Measurements from ENCODE around the gene SWAP70. TPM values are rescaled to one million over a fixed set of nuclear protein-coding genes. Genes with fewer than 3 reads are reported as not detected.

Gene SWAP70
- total RNA-seq, 2 experiments from 2014 or later, result 9.0 to 10.3 TPM

DNA sequence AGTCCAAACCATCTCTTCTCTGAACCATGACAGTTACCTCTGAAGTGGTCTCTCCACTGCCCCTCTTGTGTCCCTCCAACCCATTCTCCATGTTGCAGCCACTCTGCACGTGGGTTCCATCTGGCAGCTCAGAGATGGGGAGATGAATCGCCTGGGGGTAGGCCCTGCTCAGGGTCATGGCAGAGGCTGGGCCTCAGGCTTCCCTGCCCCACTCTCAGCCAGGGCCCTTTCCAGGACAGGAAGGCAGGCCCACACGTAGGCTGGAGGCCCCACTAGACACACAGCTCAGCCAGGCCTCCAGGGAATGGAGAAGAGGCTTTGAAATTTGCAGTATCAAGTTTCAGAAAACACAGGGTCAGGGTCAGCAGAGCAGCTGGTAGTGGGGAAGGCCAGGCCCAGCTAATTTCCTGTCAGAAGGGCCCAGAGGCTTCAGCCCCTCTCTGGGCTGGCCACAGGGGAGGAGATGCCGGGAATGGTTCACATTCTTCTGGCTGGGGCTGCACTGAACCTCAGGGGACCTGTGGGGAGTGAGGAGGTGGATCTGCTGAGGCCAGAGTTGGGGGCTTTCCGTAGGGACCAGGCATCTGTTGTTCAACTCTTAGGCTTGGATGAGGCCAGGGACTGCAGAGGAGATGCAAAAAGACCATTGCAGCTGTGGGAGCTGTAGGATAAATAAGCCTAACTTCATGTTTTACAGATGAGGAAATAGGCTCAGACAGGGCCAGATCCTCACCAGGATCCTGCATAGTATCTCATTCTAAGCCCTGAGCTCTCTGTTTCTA, 101.6 kb downstream of the SWAP70 start:
- Mint-ChIP-seq H3K9me3 (no peaks in the 10 kb centered on the region), H3K27me3 (no peaks in the 10 kb centered on the region), H3K4me3 (no peak overlapping the region), H3K27ac (no peak overlapping the region), H3K4me1 (no peaks in the 10 kb centered on the region), H3K36me3 (ENCODE audit: low read depth) (no peaks in the 10 kb centered on the region)
- ChIA-PET CTCF (interaction anchor here (0.8 to 1.5 kb wide), 3 partner anchors 12 to 36 kb away, joined by 3 to 4 read pairs (median 4); no protein-coding TSS in a partner anchor), POLR2A (no interaction called here)
- DNase-seq, result no peak

DNA sequence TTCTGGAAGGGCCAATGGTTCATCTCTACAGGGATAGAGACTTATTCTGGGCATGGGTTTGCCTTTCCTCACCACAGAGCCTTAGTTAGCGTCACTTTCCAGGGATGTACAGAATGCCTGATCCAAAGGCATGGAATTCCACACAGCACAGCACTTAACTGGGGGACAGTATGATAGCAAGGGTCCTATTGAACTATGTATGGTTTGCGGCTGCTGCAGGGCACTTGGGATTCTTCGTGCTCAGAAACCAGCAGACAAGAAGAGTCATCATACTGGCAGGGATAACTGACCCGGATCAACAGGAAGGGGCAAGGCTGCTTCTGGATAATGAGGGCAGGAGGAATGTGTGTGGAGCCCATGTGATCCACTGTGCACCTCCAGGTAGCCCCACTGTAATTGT, 105.7 kb downstream of the SWAP70 start:
- POLR2A ChIA-PET, result no interaction called here
- Mint-ChIP-seq H3K9me3 (no peaks in the 10 kb centered on the region), H3K36me3 (ENCODE audit: low read depth) (no peaks in the 10 kb centered on the region), H3K4me1 (no peaks in the 10 kb centered on the region), H3K4me3 (no peak overlapping the region), H3K27me3 (no peaks in the 10 kb centered on the region), H3K27ac (no peak overlapping the region)
- CTCF ChIA-PET, result no interaction called here
- DNase-seq, result no peak

DNA sequence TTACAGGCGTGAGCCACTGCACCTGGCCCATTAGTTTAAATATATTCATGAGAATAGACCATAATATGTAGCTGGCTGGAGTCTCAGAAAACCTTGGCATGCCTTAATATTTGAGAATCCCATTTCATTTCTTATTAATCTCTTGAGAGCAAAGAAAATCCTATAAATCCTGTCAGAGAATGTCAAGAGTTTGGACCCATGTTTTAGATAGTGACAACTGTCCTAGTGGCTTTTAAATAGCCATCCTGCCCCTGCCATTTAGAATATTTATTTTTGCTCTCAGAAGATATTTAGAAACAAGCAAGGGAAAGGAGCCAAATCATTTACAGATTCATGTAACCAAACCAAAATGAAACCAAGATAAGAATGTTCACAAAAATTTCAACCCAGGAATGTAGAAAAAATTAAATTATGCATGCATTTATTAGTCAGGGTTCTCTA, 107.2 kb downstream of the SWAP70 start:
- H3K36me3 Mint-ChIP-seq (ENCODE audit: low read depth), result no peaks in the 10 kb centered on the region
- ChIA-PET CTCF (interaction anchor here (1.5 kb wide), 1 partner anchor 547 kb away, joined by 3 read pairs; no protein-coding TSS in a partner anchor), POLR2A (no interaction called here)
- no peak overlapping the region for H3K4me3 Mint-ChIP-seq
- DNase-seq, result no peak
- H3K27ac Mint-ChIP-seq, result no peak overlapping the region
- no peaks in the 10 kb centered on the region for H3K9me3 Mint-ChIP-seq
- no peaks in the 10 kb centered on the region for H3K27me3 Mint-ChIP-seq
- H3K4me1 Mint-ChIP-seq, result no peaks in the 10 kb centered on the region

DNA sequence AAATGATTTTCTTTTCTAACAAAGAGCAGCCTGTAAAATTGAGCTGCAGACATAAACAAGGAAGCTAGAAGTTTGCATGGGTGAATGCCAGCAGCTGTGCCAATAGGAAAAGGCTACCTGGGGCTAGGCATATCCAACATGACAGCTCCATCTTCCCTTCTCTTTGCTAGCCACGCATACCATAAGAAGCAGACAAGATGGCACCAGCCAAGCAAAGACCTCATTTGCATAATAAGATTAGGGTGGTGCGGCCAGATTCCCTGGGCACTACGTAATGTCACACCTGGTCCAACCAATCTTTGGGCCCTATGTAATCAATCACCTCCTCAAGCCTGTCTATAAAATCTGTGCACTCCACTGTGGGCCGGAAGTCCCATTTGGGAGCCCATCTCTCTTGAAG, 108.3 kb downstream of the SWAP70 start:
- H3K4me1 Mint-ChIP-seq, result no peaks in the 10 kb centered on the region
- H3K27ac Mint-ChIP-seq, result no peak overlapping the region
- H3K36me3 Mint-ChIP-seq (ENCODE audit: low read depth), result no peaks in the 10 kb centered on the region
- CTCF ChIA-PET, result interaction anchor here (1.1 to 1.5 kb wide), 2 partner anchors 13 to 546 kb away, joined by 3 read pairs; no protein-coding TSS in a partner anchor
- POLR2A ChIA-PET, result no interaction called here
- no peak overlapping the region for H3K4me3 Mint-ChIP-seq
- no peaks in the 10 kb centered on the region for H3K9me3 Mint-ChIP-seq
- H3K27me3 Mint-ChIP-seq, result no peaks in the 10 kb centered on the region
- no peak for DNase-seq

DNA sequence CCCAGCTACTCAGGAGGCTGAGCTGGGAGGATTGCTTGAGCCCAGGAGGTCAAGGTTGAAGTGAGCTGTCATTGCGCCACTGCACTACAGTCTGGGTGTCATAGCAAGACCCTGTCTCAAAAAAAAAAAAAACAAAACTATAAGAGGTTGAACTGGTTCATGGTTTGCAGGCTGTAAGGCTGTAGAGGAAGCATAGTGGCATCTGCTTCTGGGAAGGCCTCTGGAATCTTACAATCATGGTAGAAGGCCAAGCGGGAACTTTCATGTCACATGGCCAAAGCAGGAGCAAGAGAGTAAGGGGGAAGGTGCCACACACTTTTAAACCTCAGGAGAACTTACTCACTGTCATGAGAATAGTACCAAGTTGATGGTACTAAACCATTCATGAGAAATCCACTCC, 109.6 kb downstream of the SWAP70 start:
- Mint-ChIP-seq H3K27ac (no peak overlapping the region), H3K4me3 (no peak overlapping the region), H3K36me3 (ENCODE audit: low read depth) (no peaks in the 10 kb centered on the region), H3K4me1 (no peaks in the 10 kb centered on the region), H3K27me3 (no peaks in the 10 kb centered on the region), H3K9me3 (no peaks in the 10 kb centered on the region)
- ChIA-PET CTCF (interaction anchor here (0.6 kb wide), 1 partner anchor 998 kb away, joined by 4 read pairs; no protein-coding TSS in a partner anchor), POLR2A (no interaction called here)
- no peak for DNase-seq

DNA sequence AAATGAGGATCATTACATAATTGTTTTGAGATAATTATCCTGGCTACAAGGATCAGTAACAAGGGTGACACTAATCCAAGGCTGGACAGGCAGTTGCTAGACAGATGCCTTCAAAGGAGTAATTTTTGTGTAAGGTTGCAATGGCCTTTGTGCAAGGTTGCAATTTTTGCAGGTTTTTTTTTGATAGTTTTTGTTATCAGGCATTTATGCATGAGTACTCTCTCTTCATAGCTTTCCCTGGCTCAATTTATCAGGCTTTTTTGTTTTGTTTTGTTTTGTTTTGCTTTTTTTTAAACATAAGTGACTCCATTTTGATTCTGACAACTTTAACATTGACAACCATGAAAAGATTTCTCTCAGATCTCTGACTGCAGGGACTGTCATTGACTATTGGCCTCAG, 110.2 kb downstream of the SWAP70 start:
- no peak for DNase-seq

DNA sequence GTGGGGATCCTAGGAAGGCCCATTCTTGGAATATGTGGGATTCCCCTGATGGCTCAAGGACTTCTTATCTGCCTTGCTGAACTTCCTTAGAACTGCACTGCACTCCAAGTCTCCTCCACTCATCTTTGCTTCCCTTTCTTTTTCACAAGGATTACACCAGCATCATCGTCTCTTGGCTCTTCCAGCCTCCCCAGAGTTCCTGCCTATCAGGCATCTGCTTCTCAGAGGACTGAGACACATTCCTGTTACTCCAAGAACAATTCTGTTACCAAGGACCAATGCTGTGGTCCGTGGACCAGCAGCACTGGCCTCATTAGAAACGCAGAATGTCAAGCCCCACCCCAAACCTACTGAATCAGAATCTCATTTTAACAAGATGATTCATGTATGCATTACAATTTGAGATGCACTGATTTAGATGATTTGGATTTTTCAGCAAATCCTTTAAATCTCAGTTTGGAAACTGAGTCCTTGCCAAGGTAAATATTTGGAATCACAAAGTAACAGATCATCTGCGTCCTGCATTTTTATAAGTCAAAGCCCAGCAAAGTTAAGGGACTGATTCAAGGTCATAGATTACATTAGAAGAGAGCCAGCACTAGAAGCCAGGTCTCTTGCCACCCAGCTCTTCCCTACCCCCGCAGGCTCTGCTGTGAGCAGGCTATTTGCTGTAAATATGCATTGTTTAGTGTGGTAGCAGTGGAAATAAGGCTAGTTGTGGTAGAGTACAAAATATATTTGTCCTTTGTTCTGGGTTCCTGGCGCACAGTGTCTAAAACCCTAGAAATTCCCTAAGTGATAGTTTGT, 110.9 kb downstream of the SWAP70 start:
- Mint-ChIP-seq H3K27me3 (no peaks in the 10 kb centered on the region), H3K4me3 (no peak overlapping the region), H3K4me1 (no peaks in the 10 kb centered on the region), H3K9me3 (no peaks in the 10 kb centered on the region), H3K36me3 (ENCODE audit: low read depth) (no peaks in the 10 kb centered on the region), H3K27ac (no peak overlapping the region)
- ChIA-PET POLR2A (no interaction called here), CTCF (no interaction called here)
- DNase-seq, result no peak

More for the DNA sequence above, 110.2 kb downstream of the SWAP70 start:
- Mint-ChIP-seq H3K9me3 (no peaks in the 10 kb centered on the region), H3K27ac (no peak overlapping the region), H3K4me1 (no peaks in the 10 kb centered on the region), H3K4me3 (no peak overlapping the region), H3K36me3 (ENCODE audit: low read depth) (no peaks in the 10 kb centered on the region), H3K27me3 (no peaks in the 10 kb centered on the region)
- POLR2A ChIA-PET, result no interaction called here
- CTCF ChIA-PET, result interaction anchor here (0.6 kb wide), 1 partner anchor 997 kb away, joined by 4 read pairs; no protein-coding TSS in a partner anchor

DNA sequence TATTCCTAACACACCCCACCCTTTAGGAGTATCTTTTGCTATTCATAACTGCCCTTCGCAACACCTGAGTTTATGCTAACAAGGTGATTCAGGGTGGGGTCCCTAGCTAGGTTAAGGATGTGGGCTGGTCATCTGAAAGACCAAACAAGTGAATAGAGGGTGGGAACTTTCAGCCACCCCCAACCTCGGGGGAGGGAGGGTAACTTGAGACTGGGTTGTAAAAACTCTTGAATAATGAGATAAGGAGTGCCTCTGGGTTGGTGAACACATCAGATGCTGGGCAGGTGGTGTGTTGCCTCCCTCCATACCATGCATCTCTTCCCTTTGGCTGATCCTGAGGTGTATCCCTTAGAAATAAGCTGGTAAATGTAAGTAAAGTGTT, 111.5 kb downstream of the SWAP70 start:
- Mint-ChIP-seq H3K4me3 (no peak overlapping the region), H3K27ac (no peak overlapping the region), H3K27me3 (no peaks in the 10 kb centered on the region), H3K36me3 (ENCODE audit: low read depth) (no peaks in the 10 kb centered on the region), H3K4me1 (no peaks in the 10 kb centered on the region), H3K9me3 (no peaks in the 10 kb centered on the region)
- ChIA-PET CTCF (no interaction called here), POLR2A (no interaction called here)
- DNase-seq, result no peak

DNA sequence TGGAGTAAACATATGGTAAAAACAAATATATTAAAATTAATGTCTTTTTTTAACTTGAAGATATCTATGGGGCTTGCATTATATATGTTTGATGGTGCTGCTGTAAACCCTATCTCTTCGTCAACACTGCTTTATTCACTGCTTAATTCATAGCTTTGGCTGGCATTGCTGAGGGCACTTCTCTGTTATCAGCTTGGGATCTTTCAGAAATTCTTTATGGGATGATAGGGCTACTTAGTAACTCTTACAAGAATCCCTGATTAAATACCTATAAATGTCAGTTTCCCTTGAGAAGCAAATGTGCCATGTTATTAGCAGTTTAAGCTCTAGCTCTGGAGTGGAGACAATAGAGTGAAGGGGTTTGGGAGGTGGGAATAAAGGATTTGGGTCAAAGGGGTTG, 112.3 kb downstream of the SWAP70 start:
- Mint-ChIP-seq H3K27me3 (no peaks in the 10 kb centered on the region), H3K4me3 (no peak overlapping the region), H3K9me3 (no peaks in the 10 kb centered on the region), H3K4me1 (no peaks in the 10 kb centered on the region), H3K36me3 (ENCODE audit: low read depth) (no peaks in the 10 kb centered on the region), H3K27ac (no peak overlapping the region)
- POLR2A ChIA-PET, result no interaction called here
- CTCF ChIA-PET, result no interaction called here
- DNase-seq, result no peak

DNA sequence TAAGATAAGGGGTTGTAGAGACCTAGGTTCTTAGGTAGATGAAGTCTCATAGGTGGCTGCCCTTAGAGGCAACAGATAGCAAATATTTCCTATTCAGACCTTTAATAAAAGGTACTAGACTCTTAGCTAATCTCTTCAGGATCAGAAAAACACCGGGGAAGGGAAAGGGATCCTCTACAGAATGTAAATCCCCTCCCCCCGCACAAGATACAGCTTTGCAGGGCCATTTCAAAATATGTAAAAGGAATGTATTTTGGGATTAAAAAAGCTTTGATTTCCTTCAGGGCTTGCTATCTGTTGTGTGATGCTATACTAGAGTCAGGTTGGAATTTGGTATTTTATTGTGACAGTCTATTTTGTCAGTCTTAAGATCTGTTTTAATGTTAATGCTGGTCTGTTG, 113.2 kb downstream of the SWAP70 start:
- no peaks in the 10 kb centered on the region for H3K36me3 Mint-ChIP-seq (ENCODE audit: low read depth)

DNA sequence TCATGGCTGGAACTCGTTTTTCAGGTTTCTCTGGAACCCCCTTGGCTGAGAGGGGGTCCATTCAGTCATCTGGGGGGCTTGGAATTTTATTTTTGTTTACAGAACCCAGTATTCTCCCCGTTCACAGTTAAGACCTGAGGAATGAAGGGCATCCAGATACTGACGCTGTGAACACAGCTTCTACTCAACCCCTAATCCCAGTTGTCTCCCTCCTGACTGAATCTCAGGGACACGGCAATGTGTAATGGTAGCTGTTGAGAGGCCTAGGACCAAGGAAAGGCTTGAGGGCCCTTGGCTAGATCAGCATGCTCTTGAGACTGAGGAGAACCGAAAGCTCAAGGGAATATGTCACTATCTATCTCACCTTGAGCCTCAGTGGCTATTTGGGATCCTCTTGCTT, 113.6 kb downstream of the SWAP70 start:
- Mint-ChIP-seq H3K4me3 (no peak overlapping the region), H3K4me1 (no peaks in the 10 kb centered on the region), H3K27ac (no peak overlapping the region), H3K9me3 (no peaks in the 10 kb centered on the region), H3K27me3 (no peaks in the 10 kb centered on the region), H3K36me3 (ENCODE audit: low read depth) (no peaks in the 10 kb centered on the region)
- DNase-seq, result no peak
- POLR2A ChIA-PET, result no interaction called here
- CTCF ChIA-PET, result interaction anchor here (0.7 to 1.0 kb wide), 3 partner anchors 12 to 532 kb away, joined by 3 to 7 read pairs (median 4); no protein-coding TSS in a partner anchor

More for the DNA sequence above, 113.2 kb downstream of the SWAP70 start:
- POLR2A ChIA-PET, result no interaction called here
- Mint-ChIP-seq H3K4me1 (no peaks in the 10 kb centered on the region), H3K4me3 (no peak overlapping the region), H3K27ac (no peak overlapping the region), H3K27me3 (no peaks in the 10 kb centered on the region), H3K9me3 (no peaks in the 10 kb centered on the region)
- CTCF ChIA-PET, result interaction anchor here (0.9 to 1.0 kb wide), 2 partner anchors 12 to 532 kb away, joined by 3 to 4 read pairs; no protein-coding TSS in a partner anchor
- DNase-seq, result no peak

DNA sequence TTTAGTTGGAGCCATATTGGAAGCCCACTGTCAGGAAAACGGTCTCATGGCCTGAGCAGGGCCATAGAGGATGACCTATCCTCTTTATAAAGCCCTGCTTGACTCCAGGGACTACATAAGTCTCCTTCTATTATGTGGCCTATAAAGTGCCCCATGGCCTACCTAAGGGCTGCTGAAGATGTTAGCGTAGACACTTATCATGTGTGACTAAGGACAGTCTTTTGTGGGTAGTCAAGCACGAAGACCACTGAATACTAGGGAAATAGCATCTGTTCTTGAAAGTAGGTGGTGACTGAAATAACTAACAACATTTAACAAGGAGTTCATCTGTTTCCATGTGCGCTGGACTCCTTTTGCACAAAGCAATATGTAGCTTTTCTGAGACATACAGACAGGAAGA, 117.1 kb downstream of the SWAP70 start:
- Mint-ChIP-seq H3K4me3 (no peak overlapping the region), H3K9me3 (no peaks in the 10 kb centered on the region), H3K27me3 (no peaks in the 10 kb centered on the region), H3K4me1 (no peaks in the 10 kb centered on the region), H3K27ac (no peak overlapping the region), H3K36me3 (ENCODE audit: low read depth) (no peaks in the 10 kb centered on the region)
- POLR2A ChIA-PET, result no interaction called here
- CTCF ChIA-PET, result interaction anchor here (1.2 kb wide), 1 partner anchor 32 kb away, joined by 3 read pairs; no protein-coding TSS in a partner anchor
- no peak for DNase-seq

DNA sequence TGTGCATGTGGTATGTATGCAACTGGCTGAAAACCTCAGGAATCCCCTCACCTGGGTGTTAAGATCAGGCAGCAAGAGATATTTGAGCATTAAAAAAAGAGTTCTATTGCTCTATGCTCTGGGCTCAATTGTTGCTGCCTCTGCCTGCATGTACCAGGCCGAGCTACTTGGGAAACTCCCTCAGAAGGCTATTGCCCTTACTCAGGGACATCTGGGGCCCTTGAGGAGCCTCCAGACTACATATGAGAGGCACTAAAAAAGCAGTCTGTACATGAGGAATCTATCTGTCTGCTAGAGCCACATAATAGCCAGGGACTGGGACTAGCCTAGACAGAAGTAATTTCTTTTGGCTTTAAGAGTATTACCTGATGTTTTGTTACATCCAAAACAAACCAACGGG, 120.1 kb downstream of the SWAP70 start:
- CTCF ChIA-PET, result no interaction called here
- H3K27ac Mint-ChIP-seq, result no peak overlapping the region
- H3K27me3 Mint-ChIP-seq, result no peaks in the 10 kb centered on the region
- DNase-seq, result no peak
- no peaks in the 10 kb centered on the region for H3K9me3 Mint-ChIP-seq
- POLR2A ChIA-PET, result no interaction called here
- no peak overlapping the region for H3K4me3 Mint-ChIP-seq
- no peaks in the 10 kb centered on the region for H3K36me3 Mint-ChIP-seq (ENCODE audit: low read depth)
- H3K4me1 Mint-ChIP-seq, result peaks cover 3% of the 10 kb centered on the region
